Mammary epithelial cell (primary cell): ENCODE results near the gene TSPAN5.

ENCODE experiments used
- CTCF ChIP-seq, 2 donors: IDR thresholded peaks in 1 of 2; conservative IDR thresholded peaks in 1 of 2; 2 replicates each; pipeline ENCODE4 v1.5.1; 2011 to 2012; ENCODE audit warnings: inconsistent platforms in 2 of 2, low read length in 2 of 2, mild to moderate bottlenecking in 2 of 2, control low read depth in 1 of 2, low read depth in 1 of 2; ENCODE audit not compliant: insufficient read depth in 1 of 2; ENCODE audit errors: extremely low read depth in 1 of 2
- EZH2 ChIP-seq: IDR thresholded peaks from 2 replicates; pipeline ENCODE4 v1.6.1; 2012; ENCODE audit warnings: low read length, inconsistent platforms, borderline replicate concordance

GRCh38 chr4:98610431-98610830 lies 48.0 kb downstream of the TSPAN5 start:
- TF ChIP-seq CTCF (conservative IDR thresholded peaks at IDR 0.05 in 1 of 2, IDR thresholded peaks at IDR 0.05 in 1 of 2; ENCODE audit: extremely low read depth in 1 of 2, insufficient read depth in 1 of 2, low read depth in 1 of 2, low read length in 2 of 2) (no peak), EZH2 (no peak)
